Neural progenitor cell (in vitro differentiated cells): ENCODE results near the gene EPHB1.

Experiments
- CTCF ChIP-seq: fragments of 200-600 bp; sonication (generic); IDR thresholded peaks from 2 replicates; pipeline ENCODE4 v1.5.1; 2017; ENCODE audit warnings: antibody characterized with exemption, mild to moderate bottlenecking
- EZH2 ChIP-seq: fragments of 200-600 bp; sonication (generic); IDR thresholded peaks from 2 replicates; pipeline ENCODE4 v1.6.1; 2017; ENCODE audit warnings: antibody characterized with exemption, mild to moderate bottlenecking, moderate library complexity

DNA sequence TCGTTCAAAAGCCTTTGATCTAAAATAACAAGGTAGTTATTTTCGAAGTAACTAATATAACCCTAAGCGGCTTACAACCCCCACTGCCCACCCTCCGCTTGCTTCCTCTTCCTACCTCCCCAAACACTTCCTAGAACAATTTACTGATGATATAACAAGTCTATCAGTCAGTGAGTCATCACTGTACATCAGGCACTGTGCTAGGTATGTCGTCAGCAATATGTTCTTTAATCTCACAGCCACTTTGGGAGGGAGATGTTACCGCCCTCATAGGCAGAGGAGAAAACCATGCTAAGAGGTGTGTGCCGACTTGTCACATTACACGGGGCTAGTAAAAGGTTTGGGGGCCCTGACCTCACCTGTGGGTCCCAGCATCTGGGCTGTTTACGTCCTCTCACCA lies 381.8 kb downstream of the EPHB1 start:
- TF ChIP-seq CTCF, result no peak
- TF ChIP-seq EZH2, result no peak
